Mesenchymal stem cell (in vitro differentiated cells and primary cell): Measurements from ENCODE around the gene DDR1.

Experiments used
- DNase-seq: peaks from one replicate; pipeline ENCODE4 v3.0.0-alpha.2; 2013
- H2AFZ ChIP-seq: one replicate; pipeline ENCODE4 v1.6.1; 2013; ENCODE audit warnings: low read depth, mild to moderate bottlenecking, control low read depth, inconsistent platforms, low read length, moderate library complexity
- H2AK5ac ChIP-seq: 2 replicates; pipeline ENCODE4 v1.6.1; 2013; ENCODE audit warnings: low read length, moderate library complexity, mild to moderate bottlenecking, inconsistent platforms; ENCODE audit not compliant: severe bottlenecking
- H2BK120ac ChIP-seq: one replicate; pipeline ENCODE4 v1.6.1; 2013; ENCODE audit warnings: low read depth, mild to moderate bottlenecking, inconsistent platforms, low read length, moderate library complexity
- H2BK12ac ChIP-seq, 2 experiments: one replicate each; pipeline ENCODE4 v1.6.1; 2013; ENCODE audit warnings: inconsistent platforms in 2 of 2, low read length in 2 of 2, mild to moderate bottlenecking in 2 of 2, moderate library complexity in 2 of 2, control low read depth in 1 of 2
- H2BK15ac ChIP-seq: one replicate; pipeline ENCODE4 v1.6.1; 2013; ENCODE audit warnings: mild to moderate bottlenecking, low read depth, inconsistent platforms; ENCODE audit not compliant: poor library complexity, severe bottlenecking
- H2BK5ac ChIP-seq: 2 replicates; pipeline ENCODE4 v1.6.1; 2013; ENCODE audit warnings: low read depth, mild to moderate bottlenecking, low read length, control low read depth, inconsistent platforms; ENCODE audit not compliant: poor library complexity, severe bottlenecking
- H3K14ac ChIP-seq, 2 experiments: one replicate each; pipeline ENCODE4 v1.6.1; 2013; ENCODE audit warnings: inconsistent platforms in 2 of 2, low read length in 2 of 2, control low read depth in 1 of 2, mild to moderate bottlenecking in 1 of 2, moderate library complexity in 1 of 2
- H3K18ac ChIP-seq, 2 experiments: one replicate each; pipeline ENCODE4 v1.6.1; 2013; ENCODE audit warnings: inconsistent platforms in 2 of 2, low read length in 2 of 2, control low read depth in 1 of 2, low read depth in 1 of 2, mild to moderate bottlenecking in 1 of 2
- H3K23ac ChIP-seq, 2 experiments: one replicate each; pipeline ENCODE4 v1.6.1; 2013; ENCODE audit warnings: inconsistent platforms in 2 of 2, low read length in 2 of 2, mild to moderate bottlenecking in 2 of 2, moderate library complexity in 2 of 2, control low read depth in 1 of 2
- H3K27ac ChIP-seq: 2 replicates; pipeline ENCODE4 v1.5.1; 2013; ENCODE audit warnings: mild to moderate bottlenecking, moderate library complexity, low read length, control low read depth, inconsistent platforms; ENCODE audit not compliant: poor library complexity, severe bottlenecking
- H3K27me3 ChIP-seq, 2 experiments: 2 replicates each; pipeline versions ENCODE4 v1.6.1 to v1.7.0; 2013; ENCODE audit warnings: low read length in 2 of 2, mild to moderate bottlenecking in 2 of 2, moderate library complexity in 2 of 2, control low read depth in 1 of 2, inconsistent platforms in 1 of 2; ENCODE audit not compliant: control insufficient read depth in 1 of 2, insufficient read depth in 1 of 2
- H3K36me3 ChIP-seq, 2 experiments: 2 replicates each; pipeline versions ENCODE4 v1.6.1 to v1.7.0; 2013; ENCODE audit warnings: low read length in 2 of 2, control low read depth in 1 of 2, inconsistent platforms in 1 of 2, low read depth in 1 of 2, mild to moderate bottlenecking in 1 of 2; ENCODE audit not compliant: insufficient read depth in 2 of 2, control insufficient read depth in 1 of 2
- H3K4ac ChIP-seq, 2 experiments: one replicate each; pipeline ENCODE4 v1.6.1; 2013; ENCODE audit warnings: inconsistent platforms in 2 of 2, low read length in 2 of 2, mild to moderate bottlenecking in 2 of 2, moderate library complexity in 2 of 2, control low read depth in 1 of 2, low read depth in 1 of 2
- H3K4me1 ChIP-seq: 2 replicates; pipeline ENCODE4 v1.6.1; 2013; ENCODE audit warnings: low read depth, low read length, control low read depth; ENCODE audit not compliant: control insufficient read depth, insufficient read depth
- H3K4me2 ChIP-seq: 2 replicates; pipeline ENCODE4 v1.6.1; 2013; ENCODE audit warnings: low read length, mild to moderate bottlenecking, inconsistent platforms; ENCODE audit not compliant: poor library complexity, severe bottlenecking
- H3K4me3 ChIP-seq, 2 experiments: 2 replicates each; pipeline versions ENCODE4 v1.5.1 to v1.7.0; 2013; ENCODE audit warnings: low read length in 2 of 2, mild to moderate bottlenecking in 2 of 2, control low read depth in 1 of 2, low read depth in 1 of 2; ENCODE audit not compliant: insufficient read depth in 1 of 2
- H3K79me1 ChIP-seq: replicated peaks from 2 replicates; pipeline ENCODE4 v1.6.1; 2013; ENCODE audit warnings: mild to moderate bottlenecking, control low read depth, low read length, inconsistent platforms; ENCODE audit not compliant: poor library complexity, severe bottlenecking
- H3K9ac ChIP-seq: 2 replicates; pipeline ENCODE4 v1.7.0; 2013; ENCODE audit warnings: mild to moderate bottlenecking, low read length, moderate library complexity
- H3K9me3 ChIP-seq: 2 replicates; pipeline ENCODE4 v1.7.0; 2013; ENCODE audit warnings: mild to moderate bottlenecking, low read length; ENCODE audit not compliant: control insufficient read depth
- H4K8ac ChIP-seq: one replicate; pipeline ENCODE4 v1.6.1; 2013; ENCODE audit warnings: inconsistent platforms, mild to moderate bottlenecking, low read length, moderate library complexity
- H4K91ac ChIP-seq: one replicate; pipeline ENCODE4 v1.6.1; 2013; ENCODE audit warnings: mild to moderate bottlenecking, low read length, inconsistent platforms
- WGBS: methylation state at CpG from one replicate; pipeline ENCODE4 v1.1.7; 2013; ENCODE audit warnings: mixed read lengths; 5-methylcytosine and 5-hydroxymethylcytosine counted together

Gene DDR1

GRCh38 chr6:30836957-30837356 is 47.4 kb upstream of the DDR1 start:
- no peak overlapping the region for H3K18ac ChIP-seq
- H2BK15ac ChIP-seq, result no peak overlapping the region
- H2AFZ ChIP-seq, result no peak overlapping the region
- no peak overlapping the region for H3K9ac ChIP-seq
- H2BK120ac ChIP-seq, result no peak overlapping the region
- WGBS, result 86% methylated on average over 2 of the region's 3 CpGs
- H3K4me1 ChIP-seq, result peaks cover 1% of the 10 kb centered on the region
- no peak overlapping the region for H3K4me3 ChIP-seq
- no peak overlapping the region for H4K8ac ChIP-seq
- H3K9me3 ChIP-seq, result no peaks in the 10 kb centered on the region
- H3K36me3 ChIP-seq, result no peaks in the 10 kb centered on the region
- H3K4me2 ChIP-seq, result no peak overlapping the region
- no peak overlapping the region for H3K4ac ChIP-seq
- no peak overlapping the region for H3K14ac ChIP-seq
- no peak overlapping the region for H2BK5ac ChIP-seq
- H4K91ac ChIP-seq, result no peak overlapping the region
- peaks cover 0 to 13% of the 10 kb centered on the region in 2 experiments for H3K27me3 ChIP-seq
- no peak for DNase-seq
- H3K27ac ChIP-seq, result no peak overlapping the region
- H3K79me1 ChIP-seq, result no peaks in the 10 kb centered on the region
- no peak overlapping the region for H2BK12ac ChIP-seq
- no peak overlapping the region for H2AK5ac ChIP-seq
- H3K23ac ChIP-seq, result no peak overlapping the region

- no peak overlapping the region for H2BK12ac ChIP-seq
- no peak overlapping the region for H3K4me3 ChIP-seq
- H3K4ac ChIP-seq, result no peak overlapping the region
- H3K79me1 ChIP-seq, result no peaks in the 10 kb centered on the region
- no peak overlapping the region for H2BK120ac ChIP-seq
- H2BK5ac ChIP-seq, result no peak overlapping the region
- H4K8ac ChIP-seq, result peak overlapping the region; percentile 53
- no peak overlapping the region for H2AK5ac ChIP-seq
- no peak overlapping the region for H2BK15ac ChIP-seq
- H3K9me3 ChIP-seq, result no peaks in the 10 kb centered on the region
- WGBS, result 93% methylated on average over 4 of the region's 6 CpGs
- no peak overlapping the region for H3K4me2 ChIP-seq
- DNase-seq, result no peak
- peaks cover 0 to 13% of the 10 kb centered on the region in 2 experiments for H3K27me3 ChIP-seq
- H3K23ac ChIP-seq, result no peak overlapping the region
- no peak overlapping the region for H3K18ac ChIP-seq
- H3K9ac ChIP-seq, result no peak overlapping the region
- H3K36me3 ChIP-seq, result no peaks in the 10 kb centered on the region
- no peak overlapping the region for H3K14ac ChIP-seq
- H3K27ac ChIP-seq, result no peak overlapping the region
- H2AFZ ChIP-seq, result no peak overlapping the region
- peaks cover 1% of the 10 kb centered on the region for H3K4me1 ChIP-seq
- H4K91ac ChIP-seq, result no peak overlapping the region
These were observed 46.9 kb upstream of the DDR1 start for GRCh38 chr6:30837432-30837831.

GRCh38 chr6:30837870-30838269 is 46.4 kb upstream of the DDR1 start:
- H3K4me3 ChIP-seq, result no peak overlapping the region
- no peak overlapping the region for H2BK12ac ChIP-seq
- no peak overlapping the region for H3K18ac ChIP-seq
- no peaks in the 10 kb centered on the region for H3K36me3 ChIP-seq
- H4K8ac ChIP-seq, result peak overlapping the region; percentile 53
- no peak overlapping the region for H3K9ac ChIP-seq
- no peak overlapping the region for H4K91ac ChIP-seq
- H3K23ac ChIP-seq, result no peak overlapping the region
- peak; percentile 54 for DNase-seq
- no peak overlapping the region for H3K14ac ChIP-seq
- H2BK5ac ChIP-seq, result no peak overlapping the region
- no peak overlapping the region for H2BK120ac ChIP-seq
- H3K9me3 ChIP-seq, result no peaks in the 10 kb centered on the region
- H2AFZ ChIP-seq, result no peak overlapping the region
- no peak overlapping the region for H3K4me2 ChIP-seq
- H2AK5ac ChIP-seq, result no peak overlapping the region
- WGBS, result 0% methylated on average over 1 of the region's 1 CpG
- H2BK15ac ChIP-seq, result no peak overlapping the region
- no peaks in the 10 kb centered on the region for H3K79me1 ChIP-seq
- H3K27ac ChIP-seq, result no peak overlapping the region
- H3K4ac ChIP-seq, result no peak overlapping the region
- H3K27me3 ChIP-seq, result peaks cover 0 to 13% of the 10 kb centered on the region in 2 experiments
- peaks cover 1% of the 10 kb centered on the region for H3K4me1 ChIP-seq

GRCh38 chr6:30839671-30840070 is 44.6 kb upstream of the DDR1 start:
- Histone ChIP-seq H2AFZ (no peak overlapping the region), H4K91ac (no peak overlapping the region)

More at GRCh38 chr6:30839671-30840070, 44.6 kb upstream of the DDR1 start:
- H2AK5ac ChIP-seq, result peak overlapping the region; percentile 7
- no peak overlapping the region for H4K8ac ChIP-seq
- no peak overlapping the region for H2BK5ac ChIP-seq
- no peaks in the 10 kb centered on the region for H3K9me3 ChIP-seq
- 80% methylated on average over 1 of the region's 2 CpGs for WGBS
- H3K18ac ChIP-seq, result no peak overlapping the region
- H2BK12ac ChIP-seq, result no peak overlapping the region
- H3K4ac ChIP-seq, result no peak overlapping the region
- H2BK15ac ChIP-seq, result no peak overlapping the region
- no peak overlapping the region for H3K14ac ChIP-seq
- H3K27me3 ChIP-seq, result peaks cover 0 to 22% of the 10 kb centered on the region in 2 experiments
- no peak overlapping the region for H3K9ac ChIP-seq
- no peaks in the 10 kb centered on the region for H3K79me1 ChIP-seq
- H3K4me3 ChIP-seq, result no peak overlapping the region
- no peak overlapping the region for H3K27ac ChIP-seq
- H3K23ac ChIP-seq, result no peak overlapping the region
- no peak overlapping the region for H3K4me2 ChIP-seq
- no peak overlapping the region for H2BK120ac ChIP-seq
- no peak for DNase-seq
- H3K36me3 ChIP-seq, result no peaks in the 10 kb centered on the region
- peaks cover 12% of the 10 kb centered on the region for H3K4me1 ChIP-seq
